ENCODE data around the gene KRT28.

DNA sequence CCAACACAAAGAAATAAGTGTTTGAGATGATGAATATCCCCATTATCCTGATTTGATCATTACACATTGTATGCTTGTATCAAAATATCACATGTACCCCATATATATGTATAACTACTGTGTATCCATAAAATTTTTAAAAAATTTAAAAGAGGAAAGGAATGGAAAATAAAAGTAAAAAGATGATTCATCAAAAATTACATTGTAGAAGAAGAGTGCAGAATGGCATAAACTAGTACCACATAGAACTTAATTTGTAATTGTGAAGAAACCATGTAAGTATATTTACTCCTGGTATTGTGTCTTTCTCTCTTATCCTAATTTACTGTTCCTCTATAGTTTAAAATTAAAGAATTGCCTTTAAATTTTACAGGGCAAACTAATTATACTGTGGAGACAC lies 34.1 kb upstream of the KRT28 start:
- TF ChIP-seq, protein P1, sequence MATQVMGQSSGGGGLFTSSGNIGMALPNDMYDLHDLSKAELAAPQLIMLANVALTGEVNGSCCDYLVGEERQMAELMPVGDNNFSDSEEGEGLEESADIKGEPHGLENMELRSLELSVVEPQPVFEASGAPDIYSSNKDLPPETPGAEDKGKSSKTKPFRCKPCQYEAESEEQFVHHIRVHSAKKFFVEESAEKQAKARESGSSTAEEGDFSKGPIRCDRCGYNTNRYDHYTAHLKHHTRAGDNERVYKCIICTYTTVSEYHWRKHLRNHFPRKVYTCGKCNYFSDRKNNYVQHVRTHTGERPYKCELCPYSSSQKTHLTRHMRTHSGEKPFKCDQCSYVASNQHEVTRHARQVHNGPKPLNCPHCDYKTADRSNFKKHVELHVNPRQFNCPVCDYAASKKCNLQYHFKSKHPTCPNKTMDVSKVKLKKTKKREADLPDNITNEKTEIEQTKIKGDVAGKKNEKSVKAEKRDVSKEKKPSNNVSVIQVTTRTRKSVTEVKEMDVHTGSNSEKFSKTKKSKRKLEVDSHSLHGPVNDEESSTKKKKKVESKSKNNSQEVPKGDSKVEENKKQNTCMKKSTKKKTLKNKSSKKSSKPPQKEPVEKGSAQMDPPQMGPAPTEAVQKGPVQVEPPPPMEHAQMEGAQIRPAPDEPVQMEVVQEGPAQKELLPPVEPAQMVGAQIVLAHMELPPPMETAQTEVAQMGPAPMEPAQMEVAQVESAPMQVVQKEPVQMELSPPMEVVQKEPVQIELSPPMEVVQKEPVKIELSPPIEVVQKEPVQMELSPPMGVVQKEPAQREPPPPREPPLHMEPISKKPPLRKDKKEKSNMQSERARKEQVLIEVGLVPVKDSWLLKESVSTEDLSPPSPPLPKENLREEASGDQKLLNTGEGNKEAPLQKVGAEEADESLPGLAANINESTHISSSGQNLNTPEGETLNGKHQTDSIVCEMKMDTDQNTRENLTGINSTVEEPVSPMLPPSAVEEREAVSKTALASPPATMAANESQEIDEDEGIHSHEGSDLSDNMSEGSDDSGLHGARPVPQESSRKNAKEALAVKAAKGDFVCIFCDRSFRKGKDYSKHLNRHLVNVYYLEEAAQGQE (IDR thresholded peaks at IDR 0.05; ENCODE audit: insufficient read depth in 1 of 2, low read depth in 2 of 2, low read length in 2 of 2), result no peak
- no peak for TF ChIP-seq POLR2AphosphoS5 (IDR thresholded peaks at IDR 0.05; ENCODE audit: low read depth, low read length)
- no peak for TF ChIP-seq FOXP2 (optimal IDR thresholded peaks at IDR 0.05; ENCODE audit: borderline replicate concordance, extremely low read depth, extremely low read length, insufficient read depth)
- no peak for TF ChIP-seq SIN3A (IDR thresholded peaks at IDR 0.05; ENCODE audit: borderline replicate concordance, insufficient read depth, low read length)
- no peak for TF ChIP-seq TAF1 (IDR thresholded peaks at IDR 0.05; ENCODE audit: borderline replicate concordance, insufficient read depth, low read length)

Measured in PFSK-1 (cell line).